Measurements from ENCODE around the gene TRIO. TPM values are rescaled to one million over a fixed set of nuclear protein-coding genes. Genes with fewer than 3 reads are reported as not detected.

The TRIO gene
- total and polyA plus RNA-seq, 2 of the 8 experiments (the other 6 are each of a cell fraction or from before 2014, with no cell fraction given): 35.1 to 69.1 TPM

DNA sequence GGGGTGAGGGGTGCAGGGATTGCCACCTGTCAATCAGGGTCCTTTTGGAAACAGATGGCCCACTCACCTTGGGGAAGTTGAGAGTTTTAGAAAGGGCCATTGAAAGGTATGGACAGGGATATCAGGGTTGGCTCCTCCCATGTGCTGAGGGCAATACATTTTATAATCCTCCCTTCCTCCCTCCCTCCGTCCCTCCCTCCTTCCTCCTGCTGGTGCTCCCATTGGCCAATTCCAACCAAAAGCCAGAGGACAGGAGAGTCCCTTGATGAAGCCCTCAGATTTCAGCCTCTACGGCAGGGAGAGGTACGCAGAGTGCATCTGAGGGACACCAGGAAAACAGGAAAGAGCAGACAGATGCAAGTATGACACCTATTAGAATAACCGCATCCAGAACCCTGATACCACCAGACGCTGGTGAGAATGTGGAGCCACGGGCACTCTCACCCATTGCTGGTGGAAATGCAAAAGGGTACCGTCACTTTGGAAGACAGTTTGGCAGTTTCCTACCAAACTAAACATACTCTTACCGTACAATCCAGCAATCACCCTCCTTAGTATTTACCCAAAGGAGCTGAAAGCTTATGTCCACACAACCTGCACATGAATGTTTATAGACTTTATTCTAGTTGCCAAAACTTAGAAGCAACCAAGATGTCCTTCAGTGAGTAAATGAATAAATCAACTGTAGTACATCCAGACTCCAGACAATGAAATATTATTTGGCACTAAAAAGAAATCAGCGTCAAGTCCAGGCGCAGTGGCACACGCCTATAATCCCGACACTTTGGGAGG, 380.3 kb downstream of the TRIO start:
- no peak overlapping the region for H2AFZ ChIP-seq (ENCODE audit: low read length)
- no peaks in the 10 kb centered on the region for H3K79me2 ChIP-seq (ENCODE audit: control insufficient read depth in 1 of 2, insufficient read depth in 2 of 2, low read length in 2 of 2)
- H4K8ac ChIP-seq (ENCODE audit: extremely low read depth, insufficient read depth, low read length): no peak overlapping the region
- FAIRE-seq (no peak), DNase-seq (ENCODE audit: low read depth in 1 of 2, low spot score in 2 of 2) (no peak)
- H3K36me3 ChIP-seq (ENCODE audit: control insufficient read depth in 2 of 4, insufficient read depth in 4 of 4, low read length in 3 of 4): no peaks in the 10 kb centered on the region
- no peak overlapping the region for H2BK12ac ChIP-seq (ENCODE audit: low read depth, low read length)
- no peaks in the 10 kb centered on the region for H3K79me1 ChIP-seq (ENCODE audit: low read depth, low read length)
- H2BK20ac ChIP-seq (ENCODE audit: low read length): no peak overlapping the region
- no peak overlapping the region for H2BK15ac ChIP-seq (ENCODE audit: low read length)
- H3K9me3 ChIP-seq (ENCODE audit: insufficient read depth in 2 of 2, low read depth in 1 of 2, low read length in 1 of 2): no peaks in the 10 kb centered on the region
- H3K23me2 ChIP-seq (ENCODE audit: low read depth, low read length): no peaks in the 10 kb centered on the region
- CTCF ChIA-PET (ENCODE audit: partially characterized antibody): interaction anchor here (0.9 to 1.8 kb wide), 2 partner anchors 126 to 133 kb away, joined by 4 to 6 read pairs; no protein-coding TSS in a partner anchor
- 90% methylated on average over 12 of the region's 12 CpGs; no CpG with 5 or more reads in 1 of the 2 experiments for WGBS, 2 experiments (ENCODE audit: extremely low coverage in 1 of 2, insufficient coverage in 1 of 2, insufficient read length in 1 of 2, insufficient replicate concordance in 2 of 2, low coverage in 1 of 2, low lambda C conversion rate in 2 of 2, missing lambda C conversion rate in 1 of 2)
- no peak overlapping the region for H3K4me2 ChIP-seq (ENCODE audit: insufficient read depth in 1 of 2, low read depth in 2 of 2, low read length in 2 of 2)
- TF ChIP-seq CHD2 (IDR thresholded peaks at IDR 0.05; ENCODE audit: low read length): no peak
- no peak for TF ChIP-seq HDAC2 (IDR thresholded peaks at IDR 0.05; ENCODE audit: borderline replicate concordance in 1 of 2, low read depth in 2 of 2, low read length in 2 of 2)
- TF ChIP-seq, protein P1, sequence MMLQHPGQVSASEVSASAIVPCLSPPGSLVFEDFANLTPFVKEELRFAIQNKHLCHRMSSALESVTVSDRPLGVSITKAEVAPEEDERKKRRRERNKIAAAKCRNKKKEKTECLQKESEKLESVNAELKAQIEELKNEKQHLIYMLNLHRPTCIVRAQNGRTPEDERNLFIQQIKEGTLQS (IDR thresholded peaks at IDR 0.05; ENCODE audit: insufficient read depth, low read depth, low read length): no peak
- TF ChIP-seq SP2 (IDR thresholded peaks at IDR 0.05; ENCODE audit: low read length): no peak
- TF ChIP-seq RFX5 (IDR thresholded peaks at IDR 0.05; ENCODE audit: borderline replicate concordance, low read depth, low read length): no peak
- no peak for TF ChIP-seq EGR1 (IDR thresholded peaks at IDR 0.05; ENCODE audit: borderline replicate concordance, low read depth, low read length)
- no peak for TF ChIP-seq TAF7 (optimal IDR thresholded peaks at IDR 0.05; ENCODE audit: borderline replicate concordance, low read depth, low read length)
- no peak for TF ChIP-seq SP1 (IDR thresholded peaks at IDR 0.05; ENCODE audit: low read depth, low read length)
- no peak for TF ChIP-seq KDM5A (IDR thresholded peaks at IDR 0.05; ENCODE audit: low read length)
- no peak overlapping the region for H3K23ac ChIP-seq (ENCODE audit: insufficient read length)
- H2AK5ac ChIP-seq (ENCODE audit: low read depth, low read length): no peak overlapping the region
- H3K4me3 ChIP-seq (ENCODE audit: extremely low read depth in 1 of 4, insufficient read depth in 2 of 4, low read depth in 3 of 4, low read length in 4 of 4): no peak overlapping the region
- H2BK120ac ChIP-seq (replicated peaks; ENCODE audit: low read depth, low read length): no peak overlapping the region
- H3K4ac ChIP-seq (replicated peaks; ENCODE audit: insufficient read length, low read depth, low read length): no peak overlapping the region
- H2BK5ac ChIP-seq (ENCODE audit: low read depth, low read length): no peak overlapping the region
- no peaks in the 10 kb centered on the region for H3K27me3 ChIP-seq (replicated peaks in 1 of 4; ENCODE audit: control insufficient read depth in 3 of 4, extremely low read depth in 1 of 4, insufficient read depth in 3 of 4, low read length in 3 of 4)
- H4K91ac ChIP-seq (replicated peaks; ENCODE audit: insufficient read length, low read length): no peak overlapping the region
- POLR2A ChIA-PET (ENCODE audit: partially characterized antibody): no interaction called here
- H3K27ac ChIP-seq (ENCODE audit: low read depth, low read length): no peak overlapping the region
- H4K5ac ChIP-seq (ENCODE audit: insufficient read length, low read depth, low read length): no peak overlapping the region
- no peak overlapping the region for H3K18ac ChIP-seq (ENCODE audit: extremely low read depth, low read length)
- H4K20me1 ChIP-seq (replicated peaks in 1 of 2; ENCODE audit: control insufficient read depth in 1 of 2, insufficient read depth in 2 of 2, low read length in 2 of 2): no peaks in the 10 kb centered on the region
- no peak overlapping the region for H3K56ac ChIP-seq (replicated peaks; ENCODE audit: insufficient read length, low read depth, low read length)
- H3K4me1 ChIP-seq (replicated peaks in 1 of 4; ENCODE audit: control insufficient read depth in 3 of 4, insufficient read depth in 4 of 4, low read length in 3 of 4): no peaks in the 10 kb centered on the region
- no peak overlapping the region for H3K9ac ChIP-seq (replicated peaks in 1 of 4; ENCODE audit: extremely low read depth in 1 of 4, low read depth in 3 of 4, low read length in 3 of 4)
- H3K14ac ChIP-seq (ENCODE audit: insufficient read length): no peak overlapping the region
